Measurements from ENCODE around the gene GPC6.

- TF ChIP-seq, protein P1, sequence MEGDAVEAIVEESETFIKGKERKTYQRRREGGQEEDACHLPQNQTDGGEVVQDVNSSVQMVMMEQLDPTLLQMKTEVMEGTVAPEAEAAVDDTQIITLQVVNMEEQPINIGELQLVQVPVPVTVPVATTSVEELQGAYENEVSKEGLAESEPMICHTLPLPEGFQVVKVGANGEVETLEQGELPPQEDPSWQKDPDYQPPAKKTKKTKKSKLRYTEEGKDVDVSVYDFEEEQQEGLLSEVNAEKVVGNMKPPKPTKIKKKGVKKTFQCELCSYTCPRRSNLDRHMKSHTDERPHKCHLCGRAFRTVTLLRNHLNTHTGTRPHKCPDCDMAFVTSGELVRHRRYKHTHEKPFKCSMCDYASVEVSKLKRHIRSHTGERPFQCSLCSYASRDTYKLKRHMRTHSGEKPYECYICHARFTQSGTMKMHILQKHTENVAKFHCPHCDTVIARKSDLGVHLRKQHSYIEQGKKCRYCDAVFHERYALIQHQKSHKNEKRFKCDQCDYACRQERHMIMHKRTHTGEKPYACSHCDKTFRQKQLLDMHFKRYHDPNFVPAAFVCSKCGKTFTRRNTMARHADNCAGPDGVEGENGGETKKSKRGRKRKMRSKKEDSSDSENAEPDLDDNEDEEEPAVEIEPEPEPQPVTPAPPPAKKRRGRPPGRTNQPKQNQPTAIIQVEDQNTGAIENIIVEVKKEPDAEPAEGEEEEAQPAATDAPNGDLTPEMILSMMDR (IDR thresholded peaks at IDR 0.05) = no peak
- TF ChIP-seq POLR2AphosphoS5 (IDR thresholded peaks at IDR 0.05) (no peak), POLR2A (IDR thresholded peaks at IDR 0.05) (no peak), EP300 (IDR thresholded peaks at IDR 0.05) (no peak)
Observed at GRCh38 chr13:94455414-94455813, 1228.8 kb downstream of the GPC6 start.
